HCT116 (cell line): ENCODE results near the gene EFR3B.

ENCODE experiments used
- CTCF ChIP-seq, 3 experiments: fragments of 200-600 bp in 1 of 3; sonication (generic) in 1 of 3; IDR thresholded peaks in 2 of 3; conservative IDR thresholded peaks in 1 of 3; 2 replicates each; pipeline ENCODE4 v1.5.1; 2012 to 2017; ENCODE audit warnings: low read depth in 2 of 3, low read length in 2 of 3, antibody characterized with exemption in 1 of 3, borderline replicate concordance in 1 of 3, control low read depth in 1 of 3, mild to moderate bottlenecking in 1 of 3, mixed read lengths in 1 of 3, mixed run types in 1 of 3, moderate library complexity in 1 of 3; ENCODE audit not compliant: insufficient read depth in 1 of 3
- POLR2AphosphoS5 ChIP-seq: IDR thresholded peaks from 2 replicates; pipeline ENCODE4 v1.6.1; 2011; ENCODE audit warnings: mild to moderate bottlenecking, low read depth, low read length, moderate library complexity

GRCh38 chr2:25123682-25124081, 81.8 kb downstream of the EFR3B start:
- no peak for TF ChIP-seq CTCF (IDR thresholded peaks at IDR 0.05 in 2 of 3, conservative IDR thresholded peaks at IDR 0.05 in 1 of 3; ENCODE audit: borderline replicate concordance in 1 of 3, insufficient read depth in 1 of 3, low read depth in 2 of 3, low read length in 2 of 3)
- TF ChIP-seq POLR2AphosphoS5, result no peak
